Transverse colon (tissue), 4 donors: ENCODE measurements around the gene EMX1.

Source experiments
- POLR2AphosphoS5 ChIP-seq, 3 donors: sonication (generic); formaldehyde crosslinking; IDR thresholded peaks; one replicate each; pipeline ENCODE4 v1.6.1; 2016; ENCODE audit warnings: antibody characterized with exemption in 3 of 3
- TF ChIP-seq, protein P1 (sequence below), 5 experiments: fragments of 200-600 bp in 3 of 5; fragments of 450-650 bp in 2 of 5; sonication (generic) in 3 of 5; IDR thresholded peaks; 1 replicate in 2 of 5; 2 replicates in 3 of 5; pipeline ENCODE4 v1.5.1; 2016 to 2017; ENCODE audit warnings: antibody characterized with exemption in 5 of 5, inconsistent platforms in 3 of 5, mild to moderate bottlenecking in 2 of 5, moderate library complexity in 1 of 5

DNA sequence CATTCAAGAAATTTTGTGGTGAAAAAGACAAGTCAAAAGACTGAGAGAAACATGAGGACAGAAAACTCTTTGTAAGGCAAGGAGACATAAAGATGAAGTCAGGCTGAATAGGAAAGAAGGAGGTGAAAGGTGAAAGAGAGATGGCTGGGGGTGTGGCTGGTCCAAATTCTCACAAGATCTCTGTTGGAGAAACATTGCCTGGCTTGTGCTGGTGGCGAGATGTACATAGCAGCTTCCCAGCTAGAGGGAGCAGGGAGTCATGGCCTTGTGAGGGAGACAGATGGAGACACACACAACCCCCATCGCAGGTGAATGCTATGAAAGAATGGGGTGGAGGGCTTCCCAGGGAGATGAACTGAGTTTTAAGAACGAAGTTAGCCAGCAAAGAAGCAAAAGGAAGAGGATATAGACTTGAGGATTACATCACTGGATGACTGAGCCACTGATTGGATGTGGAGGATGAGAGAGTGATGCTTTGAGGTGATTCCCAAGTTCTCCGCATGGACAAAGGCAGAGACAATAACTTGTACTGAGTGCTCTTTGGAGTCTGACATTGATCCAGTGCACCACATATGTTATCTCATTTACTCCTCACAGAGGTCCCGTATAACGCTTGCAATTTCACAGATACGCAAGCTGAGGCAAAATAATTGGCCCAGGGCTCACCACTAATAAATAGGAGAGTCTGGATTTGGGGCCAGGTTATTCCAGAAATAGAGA, 3.7 kb upstream of the EMX1 start:
- TF ChIP-seq, protein P1, sequence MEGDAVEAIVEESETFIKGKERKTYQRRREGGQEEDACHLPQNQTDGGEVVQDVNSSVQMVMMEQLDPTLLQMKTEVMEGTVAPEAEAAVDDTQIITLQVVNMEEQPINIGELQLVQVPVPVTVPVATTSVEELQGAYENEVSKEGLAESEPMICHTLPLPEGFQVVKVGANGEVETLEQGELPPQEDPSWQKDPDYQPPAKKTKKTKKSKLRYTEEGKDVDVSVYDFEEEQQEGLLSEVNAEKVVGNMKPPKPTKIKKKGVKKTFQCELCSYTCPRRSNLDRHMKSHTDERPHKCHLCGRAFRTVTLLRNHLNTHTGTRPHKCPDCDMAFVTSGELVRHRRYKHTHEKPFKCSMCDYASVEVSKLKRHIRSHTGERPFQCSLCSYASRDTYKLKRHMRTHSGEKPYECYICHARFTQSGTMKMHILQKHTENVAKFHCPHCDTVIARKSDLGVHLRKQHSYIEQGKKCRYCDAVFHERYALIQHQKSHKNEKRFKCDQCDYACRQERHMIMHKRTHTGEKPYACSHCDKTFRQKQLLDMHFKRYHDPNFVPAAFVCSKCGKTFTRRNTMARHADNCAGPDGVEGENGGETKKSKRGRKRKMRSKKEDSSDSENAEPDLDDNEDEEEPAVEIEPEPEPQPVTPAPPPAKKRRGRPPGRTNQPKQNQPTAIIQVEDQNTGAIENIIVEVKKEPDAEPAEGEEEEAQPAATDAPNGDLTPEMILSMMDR (IDR thresholded peaks at IDR 0.05) = no peak
- no peak for TF ChIP-seq POLR2AphosphoS5 (IDR thresholded peaks at IDR 0.05)
